ENCODE results near the gene POLH. TPM values are rescaled to one million over a fixed set of nuclear protein-coding genes. Genes with fewer than 3 reads are reported as not detected.
"Not testable (repeated sequence)": the region's sequence is repeated elsewhere in the genome, so short reads cannot be mapped to it uniquely, and the experiment has no call there.

The POLH gene
- total RNA-seq, 1 experiment from 2014 or later, result 24.9 TPM

DNA sequence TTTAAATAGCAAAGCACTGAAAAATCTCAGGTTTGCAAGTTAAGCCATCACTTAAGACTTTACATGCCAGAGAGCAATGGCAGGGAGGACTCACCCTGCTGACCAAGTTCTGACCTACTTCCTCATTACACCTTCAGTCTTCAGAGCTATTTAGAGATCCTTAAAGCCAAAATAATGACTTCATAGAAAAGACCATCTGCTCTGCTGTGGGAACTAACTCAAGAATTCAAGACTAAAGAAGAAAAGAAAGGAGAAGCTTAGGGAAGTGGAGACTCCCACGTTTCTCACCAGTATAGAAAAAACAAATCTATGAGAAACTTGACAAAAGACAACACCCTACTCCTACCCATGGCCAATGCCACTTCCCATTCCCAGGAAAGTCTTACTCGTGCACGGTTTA, 28.8 kb upstream of the POLH start:
- Histone ChIP-seq H3K4me3 (ENCODE audit: low read depth, low read length, poor library complexity, severe bottlenecking) (no peak overlapping the region), H3K4me1 (ENCODE audit: insufficient read depth, low read length, poor library complexity, severe bottlenecking) (no peaks in the 10 kb centered on the region), H3K27ac (ENCODE audit: low read depth, low read length, poor library complexity, severe bottlenecking) (no peak overlapping the region), H3K27me3 (replicated peaks; ENCODE audit: insufficient read depth, low read depth, low read length, poor library complexity) (no peaks in the 10 kb centered on the region), H3K9me3 (ENCODE audit: low read depth, low read length, poor library complexity, severe bottlenecking) (no peaks in the 10 kb centered on the region), H3K36me3 (ENCODE audit: insufficient read depth, low read length, poor library complexity, severe bottlenecking) (peaks cover 94% of the 10 kb centered on the region)
- POLR2A ChIA-PET (ENCODE audit: low non-redundant PET), result no interaction called here
- BruUV-seq (replicated peaks), result no TSS peak
- CTCF ChIA-PET, result no interaction called here
- intact Hi-C loops (cut with micrococcal nuclease; ENCODE audit: unreplicated experiment), result no loop called here
- no peak for DNase-seq (ENCODE audit: low spot score)
- TF ChIP-seq EZH2 (IDR thresholded peaks at IDR 0.05; ENCODE audit: borderline replicate concordance, low read depth, low read length, poor library complexity, severe bottlenecking), result no peak
- TF ChIP-seq, protein P1, sequence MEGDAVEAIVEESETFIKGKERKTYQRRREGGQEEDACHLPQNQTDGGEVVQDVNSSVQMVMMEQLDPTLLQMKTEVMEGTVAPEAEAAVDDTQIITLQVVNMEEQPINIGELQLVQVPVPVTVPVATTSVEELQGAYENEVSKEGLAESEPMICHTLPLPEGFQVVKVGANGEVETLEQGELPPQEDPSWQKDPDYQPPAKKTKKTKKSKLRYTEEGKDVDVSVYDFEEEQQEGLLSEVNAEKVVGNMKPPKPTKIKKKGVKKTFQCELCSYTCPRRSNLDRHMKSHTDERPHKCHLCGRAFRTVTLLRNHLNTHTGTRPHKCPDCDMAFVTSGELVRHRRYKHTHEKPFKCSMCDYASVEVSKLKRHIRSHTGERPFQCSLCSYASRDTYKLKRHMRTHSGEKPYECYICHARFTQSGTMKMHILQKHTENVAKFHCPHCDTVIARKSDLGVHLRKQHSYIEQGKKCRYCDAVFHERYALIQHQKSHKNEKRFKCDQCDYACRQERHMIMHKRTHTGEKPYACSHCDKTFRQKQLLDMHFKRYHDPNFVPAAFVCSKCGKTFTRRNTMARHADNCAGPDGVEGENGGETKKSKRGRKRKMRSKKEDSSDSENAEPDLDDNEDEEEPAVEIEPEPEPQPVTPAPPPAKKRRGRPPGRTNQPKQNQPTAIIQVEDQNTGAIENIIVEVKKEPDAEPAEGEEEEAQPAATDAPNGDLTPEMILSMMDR (conservative IDR thresholded peaks at IDR 0.05; ENCODE audit: low read depth, low read length), result no peak

DNA sequence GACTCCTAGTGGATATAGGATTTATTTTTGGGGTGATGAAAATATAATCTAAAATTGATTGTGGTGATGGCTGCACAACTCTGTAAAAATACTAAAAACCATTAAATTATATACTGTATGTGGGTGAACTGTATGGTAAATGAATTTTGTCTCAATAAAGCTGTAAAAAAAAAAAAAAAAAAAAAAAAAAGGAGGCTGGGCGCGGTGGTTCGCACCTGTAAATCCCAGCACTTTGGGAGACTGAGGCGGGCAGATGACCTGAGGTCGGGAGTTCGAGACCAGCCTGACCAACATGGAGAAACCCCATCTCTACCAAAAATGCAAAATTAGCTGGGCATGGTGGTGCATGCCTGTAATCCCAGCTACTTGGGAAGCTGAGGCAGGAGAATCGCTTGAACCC, 18.4 kb upstream of the POLH start:
- CTCF ChIA-PET; intact Hi-C loops (cut with micrococcal nuclease; ENCODE audit: unreplicated experiment): not testable (repeated sequence)

DNA sequence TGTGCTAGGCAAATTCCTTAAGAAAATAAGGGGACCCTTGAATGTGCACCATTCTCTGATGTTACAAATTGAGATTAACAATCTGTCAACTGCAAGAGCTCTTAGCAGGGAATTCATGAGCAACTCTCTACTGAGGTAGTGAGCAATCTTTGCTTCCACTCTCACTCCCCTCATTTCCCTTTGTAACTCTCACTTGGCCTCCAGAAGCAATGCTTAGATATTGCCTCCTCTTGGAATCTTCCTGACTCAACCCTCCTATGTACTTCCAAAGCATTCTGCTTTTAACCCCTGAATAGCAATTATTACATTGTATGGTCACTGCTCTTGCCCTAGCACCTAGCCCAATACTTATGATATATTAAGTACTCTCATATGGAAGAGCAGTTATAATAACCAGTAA, 16.7 kb upstream of the POLH start:
- peaks cover 94% of the 10 kb centered on the region for H3K36me3 ChIP-seq (ENCODE audit: insufficient read depth, low read length, poor library complexity, severe bottlenecking)

More for the DNA sequence above, 18.4 kb upstream of the POLH start:
- peaks cover 85% of the 10 kb centered on the region for H3K36me3 ChIP-seq (ENCODE audit: insufficient read depth, low read length, poor library complexity, severe bottlenecking)
- H3K4me3 ChIP-seq (ENCODE audit: low read depth, low read length, poor library complexity, severe bottlenecking); H3K27ac ChIP-seq (ENCODE audit: low read depth, low read length, poor library complexity, severe bottlenecking); H3K4me1 ChIP-seq (ENCODE audit: insufficient read depth, low read length, poor library complexity, severe bottlenecking); H3K27me3 ChIP-seq (replicated peaks; ENCODE audit: insufficient read depth, low read depth, low read length, poor library complexity); BruUV-seq (replicated peaks); POLR2A ChIA-PET (ENCODE audit: low non-redundant PET); DNase-seq (ENCODE audit: low spot score); H3K9me3 ChIP-seq (ENCODE audit: low read depth, low read length, poor library complexity, severe bottlenecking): not testable (repeated sequence)

More for the DNA sequence above, 16.7 kb upstream of the POLH start:
- no peak for TF ChIP-seq EZH2 (IDR thresholded peaks at IDR 0.05; ENCODE audit: borderline replicate concordance, low read depth, low read length, poor library complexity, severe bottlenecking)
- TF ChIP-seq, protein P1 (conservative IDR thresholded peaks at IDR 0.05; ENCODE audit: low read depth, low read length), result no peak
- intact Hi-C loops (cut with micrococcal nuclease; ENCODE audit: unreplicated experiment), result no loop called here
- Histone ChIP-seq H3K4me3 (ENCODE audit: low read depth, low read length, poor library complexity, severe bottlenecking) (no peak overlapping the region), H3K4me1 (ENCODE audit: insufficient read depth, low read length, poor library complexity, severe bottlenecking) (no peaks in the 10 kb centered on the region), H3K27ac (ENCODE audit: low read depth, low read length, poor library complexity, severe bottlenecking) (no peak overlapping the region), H3K9me3 (ENCODE audit: low read depth, low read length, poor library complexity, severe bottlenecking) (no peaks in the 10 kb centered on the region), H3K27me3 (replicated peaks; ENCODE audit: insufficient read depth, low read depth, low read length, poor library complexity) (no peaks in the 10 kb centered on the region)
- DNase-seq (ENCODE audit: low spot score), result no peak
- POLR2A ChIA-PET (ENCODE audit: low non-redundant PET), result no interaction called here
- no TSS peak for BruUV-seq (replicated peaks)
- CTCF ChIA-PET, result no interaction called here
